IPS-11a (cell line): Measurements from ENCODE around the gene OGA.

Experiments
- H3K4me3 ChIP-seq: one replicate; pipeline ENCODE4 v1.5.1; 2013; ENCODE audit warnings: low read depth, low read length, control low read depth

OGA gene

GRCh38 chr10:101818119-101818871 is at the start of gene OGA:
Gene OGA (minus strand): TSS chr10:101818444. CDS start chr10:101818022, 422 bp downstream.
- peak within 1 kb of the TSS; percentile 97 for H3K4me3 ChIP-seq

GRCh38 chr10:101867931-101868330 is 49.7 kb upstream of the OGA start:
- H3K4me3 ChIP-seq = no peak overlapping the region

GRCh38 chr10:101859530-101859929 is 41.3 kb upstream of the OGA start:
- no peak overlapping the region for H3K4me3 ChIP-seq

- no peak overlapping the region for H3K4me3 ChIP-seq
These were observed 40.7 kb upstream of the OGA start for GRCh38 chr10:101858723-101859500.

- H3K4me3 ChIP-seq = no peak overlapping the region
These were observed 39.7 kb upstream of the OGA start for GRCh38 chr10:101857802-101858476.

- no peak overlapping the region for H3K4me3 ChIP-seq
These were observed 38.4 kb upstream of the OGA start for GRCh38 chr10:101856626-101857025.

GRCh38 chr10:101851411-101852116 is 33.3 kb upstream of the OGA start:
- H3K4me3 ChIP-seq = no peak overlapping the region

- H3K4me3 ChIP-seq = no peak overlapping the region
These were observed 32.5 kb upstream of the OGA start for GRCh38 chr10:101850749-101851148.

- no peak overlapping the region for H3K4me3 ChIP-seq
These were observed 30.7 kb upstream of the OGA start for GRCh38 chr10:101848894-101849351.

GRCh38 chr10:101848408-101848807 is 30.2 kb upstream of the OGA start:
- H3K4me3 ChIP-seq = no peak overlapping the region

- H3K4me3 ChIP-seq = no peak overlapping the region
These were observed 27.6 kb upstream of the OGA start for GRCh38 chr10:101845893-101846292.

- H3K4me3 ChIP-seq = peak within 1 kb of the TSS; percentile 35
These were observed 25.1 kb upstream of the OGA start, which contains the start of gene KCNIP2 for GRCh38 chr10:101843032-101844021. Gene KCNIP2 (minus strand): TSS chr10:101843800. CDS start chr10:101843568, 232 bp downstream.

- H3K4me3 ChIP-seq = no peak overlapping the region
These were observed 23.6 kb upstream of the OGA start for GRCh38 chr10:101841826-101842225.

GRCh38 chr10:101840741-101841453 is 22.7 kb upstream of the OGA start:
- peak overlapping the region; percentile 13 for H3K4me3 ChIP-seq

GRCh38 chr10:101840102-101840684 is 21.9 kb upstream of the OGA start:
- peak overlapping the region; percentile 63 for H3K4me3 ChIP-seq

- peak overlapping the region; percentile 63 for H3K4me3 ChIP-seq
These were observed 21.3 kb upstream of the OGA start for GRCh38 chr10:101839416-101840063.

GRCh38 chr10:101839002-101839401 is 20.8 kb upstream of the OGA start:
- peak overlapping the region; percentile 63 for H3K4me3 ChIP-seq

- H3K4me3 ChIP-seq = no peak overlapping the region
These were observed 20.2 kb upstream of the OGA start for GRCh38 chr10:101838416-101838970.
